ENCODE data around the gene UMODL1.

The UMODL1 gene

DNA sequence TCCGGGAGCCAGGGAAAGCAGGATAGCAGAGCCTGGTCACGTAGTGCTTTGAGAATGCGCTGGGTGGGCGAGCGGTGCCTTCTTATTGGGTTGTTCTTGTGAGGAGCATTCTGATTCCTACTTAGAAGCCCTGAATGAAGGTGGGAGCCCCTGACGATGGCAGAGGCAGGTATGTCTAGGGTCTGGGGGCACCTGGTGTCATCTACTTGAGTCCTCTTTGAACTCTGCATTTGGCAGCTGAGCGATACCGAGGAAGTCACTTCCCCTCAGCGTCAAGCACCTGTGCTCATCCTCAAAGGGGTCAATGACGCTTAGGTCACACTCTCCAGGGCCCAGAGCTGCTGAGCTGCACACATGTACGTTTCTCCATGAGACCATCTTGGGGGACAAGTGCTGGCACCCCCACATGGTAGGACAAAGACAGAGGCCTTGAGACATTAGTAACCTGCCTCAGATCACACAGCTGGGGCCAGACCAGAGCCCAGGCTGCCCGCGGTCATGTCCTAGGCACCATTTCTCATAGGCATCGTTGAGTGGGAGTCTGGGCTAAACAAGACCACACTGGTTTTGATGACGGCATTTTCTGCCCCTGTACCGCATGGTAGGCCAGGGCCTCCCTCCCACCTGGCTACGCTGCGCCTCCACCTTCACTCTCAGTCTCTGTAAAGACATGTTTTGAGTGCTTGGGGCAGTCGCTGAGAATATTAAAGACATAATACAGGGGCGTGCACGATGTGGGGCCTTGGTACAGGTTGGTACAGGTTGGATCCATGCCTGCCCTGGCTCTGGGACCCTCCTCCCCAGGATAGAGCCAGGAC, 78.7 kb downstream of the UMODL1 start:
- DNase-seq (ENCODE audit: low read depth): no peak

DNA sequence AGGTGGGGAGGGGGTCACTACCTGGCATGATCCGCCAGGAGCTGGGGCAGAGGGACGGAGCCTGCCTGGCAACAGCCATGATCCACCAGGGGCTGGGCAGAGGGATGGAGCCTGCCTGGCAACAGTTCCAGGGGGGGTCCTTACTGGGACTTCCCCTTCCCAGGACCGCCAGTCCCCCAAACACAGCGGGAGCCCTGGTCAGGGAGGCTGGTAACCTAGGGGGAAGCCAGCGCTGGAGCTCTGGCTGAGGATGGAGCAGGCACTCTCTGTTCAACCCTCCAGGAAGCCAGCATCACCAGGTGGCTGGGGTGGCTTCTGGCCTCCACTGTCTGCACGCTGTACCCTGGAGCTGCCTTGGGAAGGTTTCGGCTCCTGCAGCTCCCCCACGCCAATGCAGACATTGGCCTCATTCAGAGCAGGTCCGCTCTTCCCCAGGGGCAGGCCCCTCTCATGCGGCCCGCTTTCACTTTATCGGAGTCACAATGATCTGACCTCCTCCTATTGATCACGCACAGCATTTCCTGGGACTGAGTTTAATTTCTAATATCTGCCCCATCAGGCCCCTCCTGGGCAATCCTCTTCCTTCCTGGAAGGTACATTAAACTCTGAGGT, 79.5 kb downstream of the UMODL1 start:
- no peak for DNase-seq (ENCODE audit: low read depth)

DNA sequence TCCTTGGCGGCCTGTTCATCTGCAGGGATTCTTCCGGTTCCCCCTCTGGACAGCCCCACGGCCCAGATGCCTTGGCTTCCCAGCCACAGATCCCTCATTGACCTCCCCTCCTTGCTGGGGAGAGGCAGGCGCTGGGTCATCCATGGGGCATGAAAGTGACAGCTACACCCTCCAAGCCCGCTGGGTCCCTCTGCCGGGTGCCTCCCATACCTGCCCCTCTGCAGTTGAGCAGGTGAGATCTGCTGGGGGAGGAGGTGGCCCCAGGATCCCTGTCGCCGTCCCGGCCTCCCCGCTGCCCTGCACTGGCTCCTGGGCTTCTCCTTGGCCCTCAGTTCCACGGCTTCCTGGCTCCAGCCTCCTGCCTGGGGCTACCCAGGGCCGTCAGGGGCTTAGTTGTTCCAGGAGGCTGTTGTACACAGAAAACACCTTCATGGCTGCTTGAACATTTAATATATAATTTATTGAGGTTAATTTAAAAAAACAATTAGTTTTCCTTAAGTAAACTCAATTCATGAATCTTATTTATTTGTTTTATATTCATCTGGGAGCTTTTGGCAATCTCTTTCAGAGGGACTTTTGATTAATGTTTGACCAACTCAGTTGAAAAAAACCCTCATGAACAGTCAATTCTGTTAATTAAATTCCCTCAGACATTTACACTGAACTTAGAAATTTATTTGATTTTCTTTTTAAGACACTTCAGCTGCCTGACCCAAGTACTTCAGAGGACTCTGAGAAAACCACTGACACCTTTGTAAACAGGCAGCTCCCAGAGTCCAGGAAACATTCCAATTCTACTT, 80.2 kb downstream of the UMODL1 start:
- no peak for DNase-seq (ENCODE audit: low read depth)

DNA sequence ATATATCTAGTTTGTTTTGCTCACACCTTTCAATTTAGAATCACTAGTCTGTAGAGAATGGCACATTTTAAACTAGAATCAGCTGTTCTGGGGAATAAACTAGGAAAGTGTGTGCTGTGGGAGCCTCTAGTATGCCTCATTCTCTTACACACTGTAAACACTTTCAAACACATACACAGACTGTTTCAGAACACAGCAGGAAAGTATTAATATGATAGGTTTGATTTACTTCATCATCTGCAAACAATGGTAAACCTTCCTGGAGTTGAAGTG, 80.8 kb downstream of the UMODL1 start:
- DNase-seq (ENCODE audit: low read depth): no peak

DNA sequence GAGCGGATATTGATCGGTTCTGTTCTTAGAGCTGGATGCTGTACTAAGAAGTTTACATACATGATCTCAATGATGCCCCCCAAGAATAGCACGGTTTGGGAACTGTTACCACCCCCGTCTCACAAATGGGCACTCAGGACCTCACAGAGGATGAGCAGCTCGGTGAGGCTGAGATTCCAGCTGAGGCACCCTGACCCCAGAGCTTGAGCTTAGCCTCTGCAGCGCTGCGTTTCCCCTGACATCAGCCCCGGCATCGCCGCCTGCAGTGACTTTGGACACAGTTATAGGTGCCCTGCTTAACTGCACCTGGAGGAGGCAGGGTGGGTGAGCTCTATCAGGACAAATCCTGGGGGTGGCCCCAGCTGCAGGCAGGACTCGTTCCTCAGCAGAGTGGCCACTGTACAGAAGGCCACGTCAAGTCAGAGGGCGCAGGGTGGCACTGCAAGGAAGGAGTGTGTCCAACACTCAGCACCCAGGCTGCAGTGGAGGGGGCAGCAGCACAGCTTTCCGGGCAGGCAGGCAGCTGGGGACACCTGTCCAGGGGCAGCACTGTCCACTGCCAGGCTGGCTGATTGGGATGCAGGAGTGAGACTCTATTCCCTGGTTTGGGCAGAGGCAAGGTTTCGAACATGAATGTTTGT, 82.0 kb downstream of the UMODL1 start:
- DNase-seq (ENCODE audit: low read depth): no peak

DNA sequence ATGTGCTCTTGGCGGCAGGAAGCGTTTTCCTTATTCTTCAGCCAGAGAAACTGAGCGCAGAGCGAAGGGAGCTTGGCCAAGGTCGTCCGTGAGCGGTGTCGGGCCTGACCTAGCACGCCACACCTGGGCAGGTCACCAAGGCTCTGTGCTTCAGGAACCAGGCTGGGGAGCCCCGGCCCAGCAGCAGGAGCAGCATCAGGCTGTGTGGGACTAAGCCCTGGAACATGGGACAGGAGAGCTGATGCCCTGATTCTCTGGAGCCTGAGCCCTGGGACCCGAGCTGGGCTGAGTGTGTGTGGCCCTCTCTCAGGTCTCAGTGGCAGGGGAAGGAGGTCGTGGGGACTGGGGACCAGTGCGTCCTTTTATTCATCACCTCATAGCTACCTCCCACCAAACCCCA, 82.6 kb downstream of the UMODL1 start:
- no peak for DNase-seq (ENCODE audit: low read depth)

DNA sequence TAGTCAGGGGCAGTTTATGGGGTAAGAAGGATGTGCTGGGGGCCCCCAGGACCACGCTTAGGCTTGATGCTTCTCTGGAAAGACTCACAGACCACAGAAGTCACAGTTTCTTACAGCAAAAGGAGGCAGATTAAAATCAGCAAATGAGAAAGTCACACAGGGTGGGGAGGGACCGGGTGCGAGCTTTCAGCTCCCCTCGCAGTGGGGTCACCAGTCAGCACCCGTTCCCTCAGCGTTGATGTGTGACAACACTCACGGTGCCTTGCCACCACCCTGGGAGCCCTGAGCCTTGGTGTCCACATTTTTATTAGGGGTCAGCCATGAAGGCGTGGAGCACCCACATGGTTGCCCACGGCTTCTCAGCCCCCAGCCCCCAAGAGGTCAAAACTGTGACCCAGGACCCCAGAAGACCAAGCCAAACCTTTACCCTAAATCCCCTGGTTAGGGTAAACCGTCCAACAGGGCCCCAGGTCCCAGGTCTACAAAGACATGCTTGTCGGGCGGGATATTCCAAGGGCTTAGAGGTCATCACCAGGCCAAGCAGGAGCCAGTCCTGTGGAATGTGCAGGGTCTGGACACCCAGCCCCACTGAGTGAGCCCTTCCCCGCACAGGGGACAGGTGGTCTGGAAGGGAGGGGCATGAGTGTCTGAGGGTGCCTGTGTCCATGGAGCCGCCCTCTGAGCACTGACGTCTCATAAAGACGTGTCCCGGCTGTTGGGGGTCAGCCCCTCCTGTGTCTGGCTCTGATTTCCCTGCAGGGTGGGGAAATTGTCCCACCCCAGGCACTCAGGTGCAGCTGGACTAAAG, 83.3 kb downstream of the UMODL1 start:
- no peak for DNase-seq (ENCODE audit: low read depth)

DNA sequence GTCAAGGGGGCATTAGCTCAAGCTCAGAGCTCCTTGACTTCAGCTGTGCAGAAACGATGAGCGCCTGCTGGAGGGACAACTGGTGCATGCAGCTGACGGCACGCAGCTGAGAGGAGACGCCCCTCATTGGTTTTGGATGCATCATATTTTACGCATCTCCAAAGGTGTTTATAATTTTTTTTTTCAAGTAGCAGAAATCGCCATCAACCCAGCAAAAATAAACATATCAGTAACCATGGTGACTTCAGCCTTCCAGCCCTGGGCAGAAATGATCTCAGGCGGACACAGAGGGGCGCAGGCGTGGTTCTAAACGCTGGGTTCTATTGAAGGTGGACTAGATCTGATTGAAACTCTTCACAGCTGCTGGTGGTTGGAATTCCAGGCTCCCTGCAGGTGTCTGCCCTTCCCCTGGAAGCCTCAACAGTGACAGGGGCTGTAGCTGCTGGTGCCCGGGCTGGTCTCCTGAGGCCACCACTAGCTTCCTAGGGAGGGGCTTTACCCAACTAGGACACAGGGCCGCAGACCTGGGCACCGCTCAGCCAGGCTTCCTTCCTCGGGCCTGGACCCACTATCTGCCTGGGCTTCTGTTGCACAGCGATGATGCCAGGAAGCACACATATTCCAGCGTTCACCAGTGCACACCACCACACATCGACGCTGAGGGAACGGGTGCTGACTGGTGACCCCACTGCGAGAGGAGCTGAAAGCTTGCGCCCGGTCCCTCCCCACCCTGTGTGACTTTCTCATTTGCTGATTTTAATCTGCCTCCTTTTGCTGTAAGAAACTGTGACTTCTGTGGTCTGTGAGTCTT, 84.1 kb downstream of the UMODL1 start:
- DNase-seq (ENCODE audit: low read depth): no peak

DNA sequence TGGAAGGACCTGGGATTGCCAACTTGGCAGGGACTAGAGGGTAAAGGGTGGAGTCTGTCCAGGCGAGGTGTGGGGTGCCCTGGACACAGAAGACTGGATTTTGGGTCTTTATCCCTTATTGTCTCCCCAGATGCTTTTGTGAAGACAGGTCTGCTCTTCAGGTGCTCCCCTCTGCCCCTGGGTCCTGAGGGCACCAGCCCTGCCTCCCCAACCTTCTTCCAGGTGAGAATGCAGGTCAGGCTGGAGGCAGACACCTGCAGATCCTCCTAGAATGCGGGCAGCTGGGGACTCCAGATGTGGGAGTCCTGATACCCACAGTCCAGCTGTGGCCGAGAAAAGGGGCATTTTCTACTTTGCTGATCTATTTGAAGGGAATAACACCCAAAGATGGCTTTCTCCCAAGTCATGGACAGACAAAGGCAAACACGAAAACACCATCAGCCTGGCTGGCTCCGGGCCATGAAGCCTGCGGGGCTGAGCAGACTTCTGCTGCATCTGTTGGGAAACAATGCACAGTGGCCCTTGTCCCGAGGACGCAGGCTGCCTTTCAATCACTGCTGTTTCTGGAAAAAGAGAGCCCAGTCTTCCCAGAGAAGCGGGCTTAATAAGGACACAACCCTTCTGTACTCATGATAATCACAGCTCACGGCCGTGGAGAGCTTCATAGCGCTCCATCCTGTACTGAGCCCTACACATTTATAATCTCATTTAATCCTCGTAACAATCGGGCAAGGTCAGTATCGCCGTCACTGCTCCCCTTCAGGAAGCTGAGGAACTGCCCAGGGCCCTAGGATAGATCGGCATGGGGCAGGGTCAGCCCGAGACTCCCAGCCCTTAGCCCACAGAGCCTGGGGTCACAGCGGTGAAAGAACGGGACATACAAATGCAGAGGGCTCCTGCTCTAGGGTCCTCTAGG, 85.8 kb downstream of the UMODL1 start:
- DNase-seq (ENCODE audit: low read depth): no peak

DNA sequence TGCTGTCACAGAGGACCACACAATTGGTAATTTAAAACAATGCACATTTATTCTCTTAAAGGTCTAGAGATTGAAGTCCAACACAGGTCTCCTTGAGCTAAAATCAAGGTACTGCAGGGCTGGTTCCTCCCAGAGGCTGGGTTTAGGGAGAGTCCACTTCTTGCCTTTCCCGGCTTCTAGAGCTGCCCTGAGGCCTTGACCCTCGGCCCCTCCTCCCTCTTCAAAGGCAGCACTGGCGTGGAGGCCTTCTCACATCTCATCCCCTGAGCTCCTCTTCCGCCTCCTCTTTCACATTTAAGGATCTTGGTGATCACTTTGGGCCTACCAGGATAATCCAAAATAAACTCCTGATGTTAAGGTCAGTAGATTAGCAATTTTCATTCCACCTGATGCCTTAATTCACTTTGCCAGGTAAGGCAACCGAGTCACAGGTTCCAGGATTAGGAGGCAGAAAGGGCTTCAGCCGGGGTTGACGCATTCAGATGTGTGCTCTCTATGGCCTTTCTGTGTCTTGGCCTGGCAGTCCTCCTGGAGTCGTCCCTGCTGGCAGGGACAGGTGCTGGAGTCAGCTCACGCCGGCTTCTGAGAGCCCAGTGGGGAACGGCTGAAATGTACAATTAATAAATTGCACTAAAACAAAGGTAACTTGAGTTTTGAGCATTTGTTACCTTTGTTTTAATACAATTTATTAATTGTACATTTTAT, 86.6 kb downstream of the UMODL1 start:
- DNase-seq (ENCODE audit: low read depth): no peak

DNA sequence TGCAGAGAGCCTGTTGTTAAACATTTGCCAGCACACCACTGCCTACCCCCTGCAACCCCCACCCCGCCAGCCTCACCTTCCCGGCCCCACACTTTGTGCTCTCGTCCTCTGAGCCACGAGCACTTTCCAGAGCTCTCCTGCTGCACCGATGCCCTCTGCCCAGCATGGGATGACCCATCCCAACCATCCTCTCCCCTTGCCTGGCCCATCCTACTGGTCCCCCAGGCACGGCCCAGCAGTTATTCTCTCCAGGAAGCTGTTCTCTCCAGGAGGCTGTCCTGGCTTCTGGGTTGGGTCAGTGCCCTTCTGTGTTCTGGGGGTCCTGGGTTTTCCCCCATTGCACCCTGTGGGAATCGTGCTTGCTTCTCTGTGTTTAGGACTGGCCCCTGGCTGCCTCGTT, 87.7 kb downstream of the UMODL1 start:
- DNase-seq (ENCODE audit: low read depth): no peak

DNA sequence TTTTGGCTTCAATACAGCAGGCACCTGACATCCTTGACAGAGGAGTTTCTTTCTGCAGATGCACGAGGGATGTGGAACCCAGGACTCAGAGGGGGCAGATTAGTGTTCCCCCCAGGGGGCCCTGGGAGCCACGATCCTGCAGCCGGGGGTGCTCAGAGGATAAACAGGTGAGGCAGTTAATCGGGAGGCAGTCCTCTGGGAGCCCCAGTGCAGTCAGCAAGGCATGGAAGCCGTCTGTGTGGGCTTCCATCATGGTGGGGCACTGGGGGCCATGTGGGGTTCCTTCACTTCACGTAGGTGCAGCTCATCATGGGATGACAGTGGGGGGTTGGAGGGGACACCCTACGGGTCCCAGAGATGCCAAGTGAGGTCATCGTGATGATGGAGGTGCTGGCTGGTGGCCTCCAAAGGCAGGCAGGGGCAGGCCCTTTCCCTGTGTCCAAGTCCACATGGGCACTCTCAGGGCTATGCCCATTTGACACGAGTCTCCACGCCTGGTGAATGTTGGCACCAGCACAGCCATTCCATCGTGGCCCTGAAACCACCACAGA, 88.5 kb downstream of the UMODL1 start:
- DNase-seq (ENCODE audit: low read depth): no peak

DNA sequence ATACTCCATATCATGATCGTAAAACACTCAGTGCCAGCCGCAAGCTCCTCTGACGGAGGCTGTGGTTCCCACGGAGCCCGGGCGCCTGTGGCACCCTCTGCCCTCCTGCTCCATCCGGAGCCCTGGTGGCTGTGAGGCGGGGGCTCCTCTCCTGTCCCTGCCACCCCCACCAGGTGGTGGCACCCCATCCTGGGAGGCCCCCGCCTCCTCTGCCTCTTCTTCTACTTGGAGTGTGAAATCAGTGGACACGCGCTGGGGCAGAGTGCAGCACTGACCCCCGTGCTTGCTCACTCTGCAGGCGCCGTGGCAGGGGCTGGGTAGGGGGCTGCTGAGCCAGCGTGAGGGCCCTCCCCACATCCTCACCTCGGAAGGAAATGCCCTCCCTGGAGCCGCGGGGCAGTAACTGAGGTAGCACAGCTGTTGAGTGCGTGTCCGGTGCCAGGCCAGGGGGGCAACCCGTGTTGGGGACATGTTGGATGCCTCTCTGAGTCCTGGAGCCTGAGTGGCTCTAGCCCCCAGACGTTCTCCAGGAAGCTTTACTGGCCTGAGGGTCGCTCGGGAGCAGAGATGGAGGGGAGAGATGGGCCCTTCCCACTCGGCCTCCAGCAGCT, 89.1 kb downstream of the UMODL1 start:
- no peak for DNase-seq (ENCODE audit: low read depth)

DNA sequence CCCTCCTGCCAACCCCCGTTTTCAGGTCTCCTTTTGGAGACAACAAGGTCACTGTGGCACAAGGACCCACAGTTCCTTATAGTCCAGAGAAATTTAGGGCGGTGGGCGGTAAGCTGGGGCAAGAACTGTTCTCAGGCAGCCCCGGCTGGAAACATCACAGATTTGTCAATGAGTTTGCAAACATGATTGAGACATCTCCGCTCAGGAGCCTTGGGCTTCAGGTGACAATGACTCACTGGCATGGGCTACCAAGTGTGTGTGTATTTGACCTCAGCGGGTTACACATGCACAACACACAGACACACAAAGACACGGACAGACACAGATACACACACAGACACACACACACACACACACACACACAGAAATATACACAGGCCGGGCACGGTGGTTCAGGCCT, 89.6 kb downstream of the UMODL1 start:
- DNase-seq (ENCODE audit: low read depth): no peak

DNA sequence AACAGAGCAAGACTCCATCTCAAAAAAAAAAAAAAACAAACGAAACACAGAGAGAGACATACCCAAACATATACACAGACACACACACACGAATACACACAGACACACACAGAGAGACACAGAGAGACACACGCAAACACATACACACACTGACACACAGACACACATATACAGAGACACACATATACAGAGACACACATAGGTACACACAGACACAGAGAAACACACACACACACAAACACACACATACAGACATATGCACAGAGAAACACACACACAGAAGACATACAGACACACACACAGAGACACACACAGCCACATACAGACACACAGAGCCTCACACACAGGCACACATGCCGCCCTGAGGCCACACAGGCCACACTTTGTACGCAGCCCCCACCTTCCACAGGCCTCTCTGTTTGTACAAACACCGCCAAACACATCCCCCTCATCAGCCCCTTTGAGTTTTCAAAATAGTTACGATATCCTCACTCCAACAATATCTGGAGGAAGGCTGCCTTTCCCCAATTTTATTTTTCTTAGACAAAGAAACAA, 90.4 kb downstream of the UMODL1 start:
- no peak for DNase-seq (ENCODE audit: low read depth)

DNA sequence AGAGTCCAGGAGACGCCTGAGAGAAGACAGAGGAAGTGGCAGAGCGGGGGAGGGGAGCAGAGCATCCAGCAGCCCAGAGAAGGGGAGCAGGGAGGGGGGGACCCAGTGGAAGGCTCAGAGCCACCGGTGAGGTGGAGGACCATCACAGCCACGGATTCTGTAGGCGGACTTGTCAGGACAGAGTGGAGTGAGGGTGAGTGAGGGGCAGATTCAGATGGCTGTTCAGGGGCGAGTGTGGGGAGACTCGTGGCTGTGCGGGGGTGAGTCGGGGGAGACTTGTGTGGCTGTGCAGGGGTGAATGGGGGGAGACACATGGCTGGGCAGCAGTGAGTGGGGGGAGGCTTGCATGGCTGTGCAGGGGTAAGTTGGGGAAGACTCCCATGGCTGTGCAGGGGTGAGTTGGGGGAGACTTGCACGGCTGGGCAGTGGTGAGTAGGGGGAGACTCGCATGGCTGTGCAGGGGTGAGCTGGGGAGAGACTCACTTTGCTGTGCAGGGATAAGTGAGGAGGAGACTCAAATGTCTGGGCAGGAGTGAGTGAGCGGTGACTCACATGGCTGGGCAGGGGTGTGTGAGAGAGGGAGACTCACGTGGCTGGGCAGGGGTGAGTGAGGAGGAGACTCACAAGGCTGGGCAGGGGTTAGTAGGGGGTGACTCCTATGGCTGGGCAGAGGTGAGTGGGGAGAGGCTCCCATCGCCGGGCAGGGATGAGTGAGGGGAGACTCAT, 91.0 kb downstream of the UMODL1 start:
- DNase-seq (ENCODE audit: low read depth): no peak

DNA sequence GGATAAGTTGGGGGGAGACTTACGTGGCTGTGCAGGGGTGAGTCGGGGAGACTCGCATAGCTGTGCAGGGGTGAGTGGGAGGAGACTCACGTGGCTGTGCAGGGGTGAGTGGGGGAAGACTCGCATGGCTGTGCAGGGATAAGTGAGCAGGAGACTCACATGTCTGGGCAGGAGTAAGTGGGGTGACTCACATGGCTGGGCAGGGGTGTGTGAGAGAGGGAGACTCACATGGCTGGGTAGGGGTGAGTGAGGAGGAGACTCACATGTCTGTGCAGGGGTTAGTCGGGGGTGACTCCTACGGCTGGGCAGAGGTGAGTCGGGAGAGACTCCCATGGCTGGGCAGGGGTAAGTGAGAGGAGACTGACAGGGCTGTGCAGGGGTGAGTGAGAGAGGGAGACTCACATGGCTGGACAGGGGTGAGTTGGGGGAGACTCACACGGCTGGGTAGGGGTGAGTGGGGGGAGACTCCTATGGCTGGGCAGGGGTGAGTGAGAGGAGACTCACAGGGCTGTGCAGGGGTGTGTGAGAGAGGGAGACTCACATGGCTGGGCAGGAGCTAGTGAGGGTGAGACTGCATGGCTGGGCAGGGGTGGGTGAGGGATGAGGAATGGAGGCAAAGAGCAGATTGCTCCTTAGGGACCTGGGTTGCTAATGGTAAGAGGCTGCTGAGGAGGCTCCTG, 91.9 kb downstream of the UMODL1 start:
- no peak for DNase-seq (ENCODE audit: low read depth)

Measured in activated T-cell treated with anti-CD3 and anti-CD28 coated beads for 1 hour (primary cell).